Measurements from ENCODE around the gene TTC13. TPM values are rescaled to one million over a fixed set of nuclear protein-coding genes. Genes with fewer than 3 reads are reported as not detected.

Gene TTC13
- total RNA-seq, 1 experiment from 2014 or later = 12.3 TPM

DNA sequence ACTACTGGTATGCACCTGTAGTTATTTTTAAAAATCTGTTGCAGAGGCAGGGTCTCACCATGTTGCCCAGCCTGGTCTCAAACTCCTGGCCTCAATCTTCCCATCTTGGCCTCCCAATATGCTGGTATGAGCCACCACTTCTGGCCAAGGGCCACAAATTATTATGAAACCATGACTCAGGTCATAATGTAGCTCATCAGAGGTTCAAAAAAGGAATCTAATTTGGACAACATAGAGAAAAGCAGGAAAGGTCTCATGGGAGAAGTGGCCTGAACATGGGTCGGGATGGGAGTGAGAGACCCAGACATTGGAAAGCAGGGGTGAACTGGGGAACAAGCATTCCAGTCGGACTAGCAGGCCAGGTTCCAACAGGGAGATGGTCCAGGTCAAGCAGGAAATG, 65.2 kb downstream of the TTC13 start:
- TF ChIP-seq EZH2phosphoT487 (IDR thresholded peaks at IDR 0.05; ENCODE audit: borderline replicate concordance) (no peak), POLR2AphosphoS5 (IDR thresholded peaks at IDR 0.05; ENCODE audit: low read depth, low read length) (no peak), SIN3A (IDR thresholded peaks at IDR 0.05; ENCODE audit: low read depth) (no peak), YY1 (IDR thresholded peaks at IDR 0.05; ENCODE audit: extremely low read depth, insufficient replicate concordance, low read depth, low read length) (no peak), ELF1 (IDR thresholded peaks at IDR 0.05; ENCODE audit: borderline replicate concordance, low read depth) (no peak), TCF7L2 (IDR thresholded peaks at IDR 0.05; ENCODE audit: borderline replicate concordance, extremely low read depth, insufficient read depth, insufficient read length) (no peak), CEBPB (IDR thresholded peaks at IDR 0.05; ENCODE audit: low read depth) (no peak), POLR2A (IDR thresholded peaks at IDR 0.05; ENCODE audit: borderline replicate concordance, extremely low read depth, insufficient read depth, insufficient read length) (no peak), ZNF274 (IDR thresholded peaks at IDR 0.05; ENCODE audit: low read depth, low read length) (no peak)
- TF ChIP-seq, protein P1, sequence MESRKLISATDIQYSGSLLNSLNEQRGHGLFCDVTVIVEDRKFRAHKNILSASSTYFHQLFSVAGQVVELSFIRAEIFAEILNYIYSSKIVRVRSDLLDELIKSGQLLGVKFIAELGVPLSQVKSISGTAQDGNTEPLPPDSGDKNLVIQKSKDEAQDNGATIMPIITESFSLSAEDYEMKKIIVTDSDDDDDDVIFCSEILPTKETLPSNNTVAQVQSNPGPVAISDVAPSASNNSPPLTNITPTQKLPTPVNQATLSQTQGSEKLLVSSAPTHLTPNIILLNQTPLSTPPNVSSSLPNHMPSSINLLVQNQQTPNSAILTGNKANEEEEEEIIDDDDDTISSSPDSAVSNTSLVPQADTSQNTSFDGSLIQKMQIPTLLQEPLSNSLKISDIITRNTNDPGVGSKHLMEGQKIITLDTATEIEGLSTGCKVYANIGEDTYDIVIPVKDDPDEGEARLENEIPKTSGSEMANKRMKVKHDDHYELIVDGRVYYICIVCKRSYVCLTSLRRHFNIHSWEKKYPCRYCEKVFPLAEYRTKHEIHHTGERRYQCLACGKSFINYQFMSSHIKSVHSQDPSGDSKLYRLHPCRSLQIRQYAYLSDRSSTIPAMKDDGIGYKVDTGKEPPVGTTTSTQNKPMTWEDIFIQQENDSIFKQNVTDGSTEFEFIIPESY (IDR thresholded peaks at IDR 0.05; ENCODE audit: extremely low read depth, insufficient replicate concordance, low read length) = no peak
- TF ChIP-seq, protein P2, sequence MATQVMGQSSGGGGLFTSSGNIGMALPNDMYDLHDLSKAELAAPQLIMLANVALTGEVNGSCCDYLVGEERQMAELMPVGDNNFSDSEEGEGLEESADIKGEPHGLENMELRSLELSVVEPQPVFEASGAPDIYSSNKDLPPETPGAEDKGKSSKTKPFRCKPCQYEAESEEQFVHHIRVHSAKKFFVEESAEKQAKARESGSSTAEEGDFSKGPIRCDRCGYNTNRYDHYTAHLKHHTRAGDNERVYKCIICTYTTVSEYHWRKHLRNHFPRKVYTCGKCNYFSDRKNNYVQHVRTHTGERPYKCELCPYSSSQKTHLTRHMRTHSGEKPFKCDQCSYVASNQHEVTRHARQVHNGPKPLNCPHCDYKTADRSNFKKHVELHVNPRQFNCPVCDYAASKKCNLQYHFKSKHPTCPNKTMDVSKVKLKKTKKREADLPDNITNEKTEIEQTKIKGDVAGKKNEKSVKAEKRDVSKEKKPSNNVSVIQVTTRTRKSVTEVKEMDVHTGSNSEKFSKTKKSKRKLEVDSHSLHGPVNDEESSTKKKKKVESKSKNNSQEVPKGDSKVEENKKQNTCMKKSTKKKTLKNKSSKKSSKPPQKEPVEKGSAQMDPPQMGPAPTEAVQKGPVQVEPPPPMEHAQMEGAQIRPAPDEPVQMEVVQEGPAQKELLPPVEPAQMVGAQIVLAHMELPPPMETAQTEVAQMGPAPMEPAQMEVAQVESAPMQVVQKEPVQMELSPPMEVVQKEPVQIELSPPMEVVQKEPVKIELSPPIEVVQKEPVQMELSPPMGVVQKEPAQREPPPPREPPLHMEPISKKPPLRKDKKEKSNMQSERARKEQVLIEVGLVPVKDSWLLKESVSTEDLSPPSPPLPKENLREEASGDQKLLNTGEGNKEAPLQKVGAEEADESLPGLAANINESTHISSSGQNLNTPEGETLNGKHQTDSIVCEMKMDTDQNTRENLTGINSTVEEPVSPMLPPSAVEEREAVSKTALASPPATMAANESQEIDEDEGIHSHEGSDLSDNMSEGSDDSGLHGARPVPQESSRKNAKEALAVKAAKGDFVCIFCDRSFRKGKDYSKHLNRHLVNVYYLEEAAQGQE (IDR thresholded peaks at IDR 0.05; ENCODE audit: low read depth) = no peak
- TF ChIP-seq, protein P3, sequence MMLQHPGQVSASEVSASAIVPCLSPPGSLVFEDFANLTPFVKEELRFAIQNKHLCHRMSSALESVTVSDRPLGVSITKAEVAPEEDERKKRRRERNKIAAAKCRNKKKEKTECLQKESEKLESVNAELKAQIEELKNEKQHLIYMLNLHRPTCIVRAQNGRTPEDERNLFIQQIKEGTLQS (IDR thresholded peaks at IDR 0.05) = no peak
- no TSS peak for BruUV-seq (replicated peaks)
- no peaks in the 10 kb centered on the region for H3K79me2 ChIP-seq (ENCODE audit: insufficient read depth, low read length)
- no peak overlapping the region for H3K4me3 ChIP-seq (replicated peaks in 1 of 2; ENCODE audit: low read depth in 1 of 2, low read length in 2 of 2)
- H2AFZ ChIP-seq (ENCODE audit: low read depth, low read length, poor library complexity, severe bottlenecking) = no peak overlapping the region
- no peaks in the 10 kb centered on the region for H4K20me1 ChIP-seq (ENCODE audit: insufficient read depth)
- H3K27ac ChIP-seq (ENCODE audit: low read depth, low read length) = no peak overlapping the region
- CTCF ChIA-PET = no interaction called here
- H3K27me3 ChIP-seq (ENCODE audit: insufficient read depth, low read length) = no peaks in the 10 kb centered on the region
- H3K9me3 ChIP-seq (ENCODE audit: control insufficient read depth in 1 of 2, insufficient read depth in 1 of 2, low read depth in 1 of 2, low read length in 2 of 2) = no peaks in the 10 kb centered on the region
- intact Hi-C loops (cut with micrococcal nuclease) = no loop called here
- no peak overlapping the region for H3K4me2 ChIP-seq (ENCODE audit: low read length)
- no peak overlapping the region for H3K9ac ChIP-seq (ENCODE audit: low read length)
- H3K4me1 ChIP-seq (ENCODE audit: control insufficient read depth in 1 of 2, insufficient read depth in 2 of 2, low read length in 2 of 2) = peaks cover 0 to 6% of the 10 kb centered on the region in 2 experiments; a peak in 1 of 4 replicates
- DNase-seq (ENCODE audit: low read depth, low spot score) (no peak), ATAC-seq (no peak)
- RAD21 ChIA-PET (ENCODE audit: low non-redundant PET in 1 of 2, low total read pairs in 2 of 2, uncharacterized antibody in 2 of 2, unreplicated experiment in 2 of 2) = no interaction called here
- POLR2A ChIA-PET = no interaction called here
- no peaks in the 10 kb centered on the region; a peak in 1 of 4 replicates for H3K36me3 ChIP-seq (ENCODE audit: control insufficient read depth in 1 of 2, insufficient read depth in 2 of 2, low read length in 2 of 2)
- H3K9me2 ChIP-seq (ENCODE audit: insufficient read depth) = no peaks in the 10 kb centered on the region
